ENCODE measurements around the gene CHN1. TPM values are rescaled to one million over a fixed set of nuclear protein-coding genes. Genes with fewer than 3 reads are reported as not detected.

CHN1 gene
- total and polyA plus RNA-seq, 2 donors from 2014 or later, result 6.5 to 14.1 TPM

DNA sequence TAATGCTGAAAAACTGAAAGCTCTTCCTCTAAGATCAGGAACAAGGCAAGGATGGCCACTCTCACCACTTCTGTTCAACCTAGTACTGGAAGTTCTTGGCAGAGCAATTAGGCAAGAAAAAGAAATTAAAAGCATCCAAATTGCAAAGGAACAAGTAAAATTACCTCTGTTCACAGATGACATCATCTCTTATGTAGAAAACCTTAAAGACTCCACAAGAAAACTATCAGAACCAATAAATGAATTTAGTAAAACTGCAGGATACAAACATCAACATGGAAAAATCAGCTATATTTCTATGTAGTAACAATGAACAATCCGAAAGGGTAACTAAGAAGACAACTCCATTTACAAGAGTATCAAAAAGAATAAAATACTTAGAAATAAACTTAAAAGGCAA lies 112.2 kb downstream of the CHN1 start:
- no peaks in the 10 kb centered on the region for H3K4me1 ChIP-seq (ENCODE audit: control insufficient read depth in 2 of 3, insufficient read depth in 2 of 3, low read depth in 1 of 3, low read length in 3 of 3)
- H3K36me3 ChIP-seq (ENCODE audit: control insufficient read depth in 2 of 3, insufficient read depth in 3 of 3, low read length in 3 of 3), result no peaks in the 10 kb centered on the region
- FAIRE-seq, result no peak
- no peaks in the 10 kb centered on the region for H3K9me3 ChIP-seq (ENCODE audit: control insufficient read depth in 2 of 3, insufficient read depth in 1 of 3, low read length in 3 of 3)
- H3K9ac ChIP-seq (ENCODE audit: low read length in 3 of 3), result no peak overlapping the region
- TF ChIP-seq, protein P1, sequence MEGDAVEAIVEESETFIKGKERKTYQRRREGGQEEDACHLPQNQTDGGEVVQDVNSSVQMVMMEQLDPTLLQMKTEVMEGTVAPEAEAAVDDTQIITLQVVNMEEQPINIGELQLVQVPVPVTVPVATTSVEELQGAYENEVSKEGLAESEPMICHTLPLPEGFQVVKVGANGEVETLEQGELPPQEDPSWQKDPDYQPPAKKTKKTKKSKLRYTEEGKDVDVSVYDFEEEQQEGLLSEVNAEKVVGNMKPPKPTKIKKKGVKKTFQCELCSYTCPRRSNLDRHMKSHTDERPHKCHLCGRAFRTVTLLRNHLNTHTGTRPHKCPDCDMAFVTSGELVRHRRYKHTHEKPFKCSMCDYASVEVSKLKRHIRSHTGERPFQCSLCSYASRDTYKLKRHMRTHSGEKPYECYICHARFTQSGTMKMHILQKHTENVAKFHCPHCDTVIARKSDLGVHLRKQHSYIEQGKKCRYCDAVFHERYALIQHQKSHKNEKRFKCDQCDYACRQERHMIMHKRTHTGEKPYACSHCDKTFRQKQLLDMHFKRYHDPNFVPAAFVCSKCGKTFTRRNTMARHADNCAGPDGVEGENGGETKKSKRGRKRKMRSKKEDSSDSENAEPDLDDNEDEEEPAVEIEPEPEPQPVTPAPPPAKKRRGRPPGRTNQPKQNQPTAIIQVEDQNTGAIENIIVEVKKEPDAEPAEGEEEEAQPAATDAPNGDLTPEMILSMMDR (IDR thresholded peaks at IDR 0.05; ENCODE audit: borderline replicate concordance, extremely low read depth, insufficient read depth), result no peak
- H3K27me3 ChIP-seq (ENCODE audit: control insufficient read depth, insufficient read depth, low read length), result no peaks in the 10 kb centered on the region
- DNase-seq, result no peak
- no peak overlapping the region for H3K27ac ChIP-seq (ENCODE audit: low read depth in 2 of 2, low read length in 2 of 2)
- intact Hi-C loops (cut with DNase I), result no loop called here
- no peak overlapping the region for H3K4me3 ChIP-seq (ENCODE audit: low read length in 3 of 3)

DNA sequence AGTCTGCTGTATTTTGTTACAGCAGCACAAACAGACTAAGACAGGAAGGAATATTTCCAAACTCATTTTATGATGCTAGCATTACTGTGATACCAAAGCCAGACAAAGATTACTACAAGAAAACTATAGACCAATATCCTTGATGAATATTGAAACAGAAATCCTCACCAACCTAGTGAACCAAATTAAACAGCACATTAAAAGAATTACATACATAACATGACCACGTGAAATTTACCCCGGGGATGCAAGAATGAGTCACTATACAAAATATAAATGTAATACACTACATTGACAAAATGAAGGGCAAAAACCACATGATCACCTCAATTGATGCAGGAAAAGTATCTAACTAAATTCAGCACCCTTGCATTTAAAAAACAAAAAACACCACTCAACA lies 112.6 kb downstream of the CHN1 start:
- Histone ChIP-seq H3K4me3 (ENCODE audit: low read length in 3 of 3) (no peak overlapping the region), H3K36me3 (ENCODE audit: control insufficient read depth in 2 of 3, insufficient read depth in 3 of 3, low read length in 3 of 3) (no peaks in the 10 kb centered on the region), H3K9me3 (ENCODE audit: control insufficient read depth in 2 of 3, insufficient read depth in 1 of 3, low read length in 3 of 3) (no peaks in the 10 kb centered on the region), H3K4me1 (ENCODE audit: control insufficient read depth in 2 of 3, insufficient read depth in 2 of 3, low read depth in 1 of 3, low read length in 3 of 3) (no peaks in the 10 kb centered on the region), H3K27ac (ENCODE audit: low read depth in 2 of 2, low read length in 2 of 2) (no peak overlapping the region), H3K9ac (ENCODE audit: low read length in 3 of 3) (no peak overlapping the region), H3K27me3 (ENCODE audit: control insufficient read depth, insufficient read depth, low read length) (no peaks in the 10 kb centered on the region)
- TF ChIP-seq, protein P1 (IDR thresholded peaks at IDR 0.05; ENCODE audit: borderline replicate concordance, extremely low read depth, insufficient read depth), result no peak
- FAIRE-seq, result no peak
- intact Hi-C loops (cut with DNase I), result no loop called here
- DNase-seq, result no peak

DNA sequence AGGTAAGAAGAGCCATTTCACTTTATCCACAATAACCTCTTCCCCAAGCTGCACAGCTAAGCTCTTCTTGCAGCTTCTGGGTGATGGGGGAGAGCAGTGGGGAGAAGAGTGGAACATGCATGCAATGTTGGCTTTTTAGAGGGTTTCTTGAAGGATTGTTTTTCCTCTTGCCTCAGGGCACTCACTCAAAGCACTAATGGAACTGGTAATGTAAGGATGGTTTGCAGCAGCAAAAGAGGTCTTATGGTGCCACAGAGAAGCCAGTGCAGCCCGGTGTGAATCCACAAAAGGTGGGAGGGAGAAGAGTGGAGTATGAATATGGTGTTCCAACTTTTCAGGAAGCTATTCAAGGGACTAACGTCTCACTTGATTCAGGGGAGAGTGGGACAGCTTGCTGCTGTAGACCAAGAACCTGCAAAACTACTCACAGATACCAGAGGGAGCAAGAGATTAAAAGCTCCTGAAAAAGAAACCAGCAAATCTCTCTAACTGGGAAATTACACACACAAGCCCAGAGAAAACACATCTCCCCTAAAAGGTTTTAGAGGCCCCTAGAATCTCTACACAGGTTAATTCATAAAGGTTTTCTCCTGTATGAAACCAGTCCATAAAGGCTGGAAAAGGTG lies 116.4 kb downstream of the CHN1 start:
- no peak for FAIRE-seq
- Histone ChIP-seq H3K9me3 (ENCODE audit: control insufficient read depth in 2 of 3, insufficient read depth in 1 of 3, low read length in 3 of 3) (no peaks in the 10 kb centered on the region), H3K4me1 (ENCODE audit: control insufficient read depth in 2 of 3, insufficient read depth in 2 of 3, low read depth in 1 of 3, low read length in 3 of 3) (no peaks in the 10 kb centered on the region), H3K27ac (ENCODE audit: low read depth in 2 of 2, low read length in 2 of 2) (no peak overlapping the region), H3K4me3 (ENCODE audit: low read length in 3 of 3) (no peak overlapping the region), H3K9ac (ENCODE audit: low read length in 3 of 3) (no peak overlapping the region), H3K27me3 (ENCODE audit: control insufficient read depth, insufficient read depth, low read length) (no peaks in the 10 kb centered on the region), H3K36me3 (ENCODE audit: control insufficient read depth in 2 of 3, insufficient read depth in 3 of 3, low read length in 3 of 3) (no peaks in the 10 kb centered on the region)
- DNase-seq, result no peak
- intact Hi-C loops (cut with DNase I), result no loop called here
- TF ChIP-seq, protein P1 (IDR thresholded peaks at IDR 0.05; ENCODE audit: borderline replicate concordance, extremely low read depth, insufficient read depth), result no peak

DNA sequence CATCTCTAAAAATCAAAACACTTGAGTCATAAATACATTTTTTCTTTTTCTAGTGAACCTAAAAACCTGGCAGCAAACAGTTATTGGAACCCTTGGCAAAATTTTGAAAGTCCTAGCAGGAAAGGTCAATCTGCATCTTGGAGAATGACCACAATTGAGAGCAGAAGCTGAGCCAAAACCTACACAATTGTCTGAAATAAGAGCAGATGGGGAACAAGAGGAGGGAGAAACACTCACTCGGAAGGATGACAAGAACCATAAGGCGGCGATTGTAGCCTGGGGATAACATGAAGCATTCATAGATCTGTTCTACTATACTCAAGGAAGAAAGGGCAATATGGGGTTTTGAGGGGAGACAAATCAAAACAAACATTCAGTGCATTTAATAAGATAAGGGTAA lies 117.0 kb downstream of the CHN1 start:
- Histone ChIP-seq H3K9me3 (ENCODE audit: control insufficient read depth in 2 of 3, insufficient read depth in 1 of 3, low read length in 3 of 3) (no peaks in the 10 kb centered on the region), H3K9ac (ENCODE audit: low read length in 3 of 3) (no peak overlapping the region), H3K4me1 (ENCODE audit: control insufficient read depth in 2 of 3, insufficient read depth in 2 of 3, low read depth in 1 of 3, low read length in 3 of 3) (no peaks in the 10 kb centered on the region), H3K36me3 (ENCODE audit: control insufficient read depth in 2 of 3, insufficient read depth in 3 of 3, low read length in 3 of 3) (no peaks in the 10 kb centered on the region), H3K4me3 (ENCODE audit: low read length in 3 of 3) (no peak overlapping the region), H3K27me3 (ENCODE audit: control insufficient read depth, insufficient read depth, low read length) (no peaks in the 10 kb centered on the region), H3K27ac (ENCODE audit: low read depth in 2 of 2, low read length in 2 of 2) (no peak overlapping the region)
- TF ChIP-seq, protein P1 (IDR thresholded peaks at IDR 0.05; ENCODE audit: borderline replicate concordance, extremely low read depth, insufficient read depth), result no peak
- intact Hi-C loops (cut with DNase I), result no loop called here
- FAIRE-seq (no peak), DNase-seq (peak in 3 of 5 donors; percentile 14 to 81 (median 32))

Measured in kidney (tissue), 14 donors.